SU-DHL-6 (cell line): ENCODE results near the gene CLEC16A.

Experiments used
- H2AFZ ChIP-seq: fragments of 200-600 bp; sonication (generic); 2 replicates; pipeline ENCODE4 v1.6.1; 2014; ENCODE audit warnings: low read depth, mild to moderate bottlenecking, moderate library complexity, mixed read lengths, antibody characterized with exemption, low read length; ENCODE audit not compliant: severe bottlenecking
- H3F3A ChIP-seq: fragments of 200-600 bp; shearing (Covaris generic); 2 replicates; pipeline ENCODE4 v1.6.0; 2016; ENCODE audit warnings: antibody characterized with exemption, mild to moderate bottlenecking; ENCODE audit not compliant: insufficient read depth
- H3K27ac ChIP-seq: fragments of 200-600 bp; sonication (generic); 2 replicates; pipeline ENCODE4 v1.5.1; 2016; ENCODE audit warnings: low read depth, mild to moderate bottlenecking, low read length, moderate library complexity, mixed read lengths
- H3K27me3 ChIP-seq: fragments of 200-600 bp; sonication (generic), shearing (Covaris generic); 2 replicates; pipeline ENCODE4 v1.6.0; 2014; ENCODE audit warnings: mild to moderate bottlenecking, low read length
- H3K36me3 ChIP-seq: fragments of 200-600 bp; sonication (generic); 2 replicates; pipeline ENCODE4 v1.6.1; 2014; ENCODE audit warnings: mild to moderate bottlenecking, low read length, mixed read lengths
- H3K4me2 ChIP-seq: fragments of 300-600, 200-600 bp; shearing (Covaris generic), sonication (generic); 2 replicates; pipeline ENCODE4 v1.6.0; 2014; ENCODE audit warnings: low read length, low read depth, mild to moderate bottlenecking; ENCODE audit not compliant: poor library complexity, severe bottlenecking
- H3K4me3 ChIP-seq: fragments of 200-600 bp; sonication (generic); 2 replicates; pipeline ENCODE4 v1.5.1; 2014; ENCODE audit warnings: antibody characterized with exemption, low read length, mild to moderate bottlenecking, mixed read lengths; ENCODE audit not compliant: insufficient read depth, poor library complexity, severe bottlenecking
- H3K79me2 ChIP-seq: fragments of 200-600 bp; sonication (generic); 2 replicates; pipeline ENCODE4 v1.6.1; 2014; ENCODE audit warnings: mild to moderate bottlenecking, low read length, moderate library complexity; ENCODE audit not compliant: insufficient read depth
- H3K9ac ChIP-seq: fragments of 200-600 bp; sonication (generic); 2 replicates; pipeline ENCODE4 v1.7.0; 2014; ENCODE audit warnings: mild to moderate bottlenecking, low read length
- H3K9me2 ChIP-seq: fragments of 200-600 bp; sonication (generic); replicated peaks from 2 replicates; pipeline ENCODE4 v1.6.1; 2014; ENCODE audit warnings: low read length; ENCODE audit not compliant: insufficient read depth
- H3K9me3 ChIP-seq: fragments of 200-600 bp; sonication (generic); 2 replicates; pipeline ENCODE4 v1.6.1; 2014; ENCODE audit warnings: low read length, mixed read lengths; ENCODE audit not compliant: insufficient read depth
- H4K20me1 ChIP-seq: fragments of 200-600 bp; sonication (generic); 2 replicates; pipeline ENCODE4 v1.6.1; 2014; ENCODE audit warnings: low read depth, mild to moderate bottlenecking, antibody characterized with exemption, low read length, moderate library complexity, mixed read lengths
- CTCF ChIP-seq: fragments of 200-600 bp; sonication (generic); IDR thresholded peaks from one replicate; pipeline ENCODE4 v1.5.1; 2017; ENCODE audit warnings: antibody characterized with exemption, mild to moderate bottlenecking, low read length, moderate library complexity; ENCODE audit not compliant: insufficient read depth, poor library complexity, severe bottlenecking
- EZH2phosphoT487 ChIP-seq: fragments of 200-600 bp; sonication (generic), shearing (Covaris generic); conservative IDR thresholded peaks from 2 replicates; pipeline ENCODE4 v1.6.1; 2018; ENCODE audit warnings: mild to moderate bottlenecking, antibody characterized with exemption, low read length, moderate library complexity, mixed read lengths

The CLEC16A gene

GRCh38 chr16:11108466-11108805 is 164.1 kb downstream of the CLEC16A start:
- H3F3A ChIP-seq: no peaks in the 10 kb centered on the region
- H2AFZ ChIP-seq: no peak overlapping the region
- no peaks in the 10 kb centered on the region for H3K9me3 ChIP-seq
- H3K4me3 ChIP-seq: no peak overlapping the region
- H3K36me3 ChIP-seq: no peaks in the 10 kb centered on the region
- no peak overlapping the region for H3K27ac ChIP-seq
- no peaks in the 10 kb centered on the region for H3K9me2 ChIP-seq
- no peak overlapping the region for H3K4me2 ChIP-seq
- H3K27me3 ChIP-seq: no peaks in the 10 kb centered on the region
- no peaks in the 10 kb centered on the region for H3K79me2 ChIP-seq
- H3K9ac ChIP-seq: no peak overlapping the region
- H4K20me1 ChIP-seq: no peaks in the 10 kb centered on the region
- TF ChIP-seq CTCF: no peak
- TF ChIP-seq EZH2phosphoT487: no peak

- Histone ChIP-seq H3K9me3 (no peaks in the 10 kb centered on the region), H3K4me3 (no peak overlapping the region), H3K79me2 (no peaks in the 10 kb centered on the region), H3F3A (no peaks in the 10 kb centered on the region), H2AFZ (no peak overlapping the region), H3K36me3 (no peaks in the 10 kb centered on the region), H4K20me1 (no peaks in the 10 kb centered on the region), H3K27ac (no peak overlapping the region), H3K4me2 (no peak overlapping the region), H3K9ac (no peak overlapping the region), H3K9me2 (no peaks in the 10 kb centered on the region), H3K27me3 (no peaks in the 10 kb centered on the region)
- TF ChIP-seq CTCF (no peak), EZH2phosphoT487 (no peak)
Observed at GRCh38 chr16:11109566-11109965, 165.2 kb downstream of the CLEC16A start.

GRCh38 chr16:11111150-11111549 is 166.8 kb downstream of the CLEC16A start:
- H3K36me3 ChIP-seq: no peaks in the 10 kb centered on the region
- no peaks in the 10 kb centered on the region for H4K20me1 ChIP-seq
- no peaks in the 10 kb centered on the region for H3K27me3 ChIP-seq
- no peaks in the 10 kb centered on the region for H3F3A ChIP-seq
- H3K9ac ChIP-seq: no peak overlapping the region
- no peaks in the 10 kb centered on the region for H3K79me2 ChIP-seq
- no peak for TF ChIP-seq EZH2phosphoT487
- no peak for TF ChIP-seq CTCF
- H3K9me3 ChIP-seq: no peaks in the 10 kb centered on the region
- no peak overlapping the region for H3K4me2 ChIP-seq
- H3K4me3 ChIP-seq: no peak overlapping the region
- H2AFZ ChIP-seq: no peak overlapping the region
- H3K9me2 ChIP-seq: no peaks in the 10 kb centered on the region
- H3K27ac ChIP-seq: no peak overlapping the region
